Keratinocyte (primary cell): ENCODE measurements around the gene GRAMD4. TPM values are rescaled to one million over a fixed set of nuclear protein-coding genes. Genes with fewer than 3 reads are reported as not detected.

Experiments used
- DNase-seq: peaks from one replicate; pipeline ENCODE4 v3.0.0-alpha.2; 2011; ENCODE audit warnings: low read depth, missing footprints, low spot score
- FAIRE-seq: peaks from 2 replicates; lab custom pipeline; 2011; peaks lifted over from hg19 to GRCh38; lab: Jason Lieb, UNC
- H2AFZ ChIP-seq: 2 replicates; pipeline ENCODE4 v1.6.0; 2012; ENCODE audit warnings: low read length, control low read depth, inconsistent platforms; ENCODE audit not compliant: control insufficient read depth
- H3K27ac ChIP-seq: 2 replicates; pipeline ENCODE4 v1.5.1; 2011; ENCODE audit warnings: low read length; ENCODE audit not compliant: control insufficient read depth, insufficient read depth
- H3K27me3 ChIP-seq: 3 replicates; pipeline ENCODE4 v1.6.0; 2011; ENCODE audit warnings: low read length; ENCODE audit not compliant: control insufficient read depth, insufficient read depth; ENCODE audit errors: extremely low read depth
- H3K36me3 ChIP-seq, 2 experiments: 2 replicates in 1 of 2; 3 replicates in 1 of 2; pipeline ENCODE4 v1.5.1; 2011; ENCODE audit warnings: low read length in 2 of 2, mild to moderate bottlenecking in 1 of 2; ENCODE audit not compliant: control insufficient read depth in 2 of 2, insufficient read depth in 2 of 2; ENCODE audit errors: extremely low read depth in 1 of 2
- H3K4me1 ChIP-seq: 3 replicates; pipeline ENCODE4 v1.5.1; 2011; ENCODE audit warnings: low read length; ENCODE audit not compliant: control insufficient read depth, insufficient read depth; ENCODE audit errors: extremely low read depth
- H3K4me2 ChIP-seq: 3 replicates; pipeline ENCODE4 v1.6.0; 2011; ENCODE audit warnings: low read depth, low read length; ENCODE audit not compliant: control insufficient read depth, insufficient read depth; ENCODE audit errors: extremely low read depth
- H3K4me3 ChIP-seq, 3 experiments: fragments of 200-600 bp in 1 of 3; sonication (generic) in 1 of 3; 2 replicates in 2 of 3; 3 replicates in 1 of 3; pipeline ENCODE4 v1.5.1; 2011 to 2016; ENCODE audit warnings: low read length in 3 of 3, mild to moderate bottlenecking in 3 of 3, control low read depth in 2 of 3, inconsistent platforms in 1 of 3, low read depth in 1 of 3, mixed read lengths in 1 of 3, mixed run types in 1 of 3, moderate library complexity in 1 of 3; ENCODE audit not compliant: control insufficient read depth in 2 of 3, insufficient read depth in 2 of 3; ENCODE audit errors: extremely low read depth in 1 of 3
- H3K79me2 ChIP-seq: 2 replicates; pipeline ENCODE4 v1.6.0; 2012; ENCODE audit warnings: low read length; ENCODE audit not compliant: control insufficient read depth, insufficient read depth
- H3K9ac ChIP-seq: 3 replicates; pipeline ENCODE4 v1.6.0; 2011; ENCODE audit warnings: low read length; ENCODE audit not compliant: control insufficient read depth, insufficient read depth; ENCODE audit errors: extremely low read depth
- H3K9me1 ChIP-seq: 3 replicates; pipeline ENCODE4 v1.6.0; 2011; ENCODE audit warnings: low read length; ENCODE audit not compliant: control insufficient read depth, insufficient read depth; ENCODE audit errors: extremely low read depth
- H3K9me3 ChIP-seq: 2 replicates; pipeline ENCODE4 v1.5.1; 2012; ENCODE audit warnings: low read depth, low read length; ENCODE audit not compliant: control insufficient read depth
- H4K20me1 ChIP-seq: 3 replicates; pipeline ENCODE4 v1.6.0; 2011; ENCODE audit warnings: low read length; ENCODE audit not compliant: control insufficient read depth, insufficient read depth; ENCODE audit errors: extremely low read depth
- CTCF ChIP-seq, 3 experiments: IDR thresholded peaks in 1 of 3; conservative IDR thresholded peaks in 1 of 3; optimal IDR thresholded peaks in 1 of 3; 2 replicates in 2 of 3; 3 replicates in 1 of 3; pipeline versions ENCODE3 to v1.5.1; 2011; ENCODE audit warnings: low read length in 3 of 3, mild to moderate bottlenecking in 3 of 3, moderate library complexity in 2 of 3, control low read depth in 1 of 3, inconsistent platforms in 1 of 3; ENCODE audit not compliant: insufficient read depth in 2 of 3; ENCODE audit errors: extremely low read depth in 1 of 3
- EZH2 ChIP-seq: IDR thresholded peaks from one replicate; pipeline ENCODE4 v1.6.1; 2012; ENCODE audit warnings: inconsistent platforms, mild to moderate bottlenecking, low read length, moderate library complexity
- dilution Hi-C: fragments of 300-500 bp; cut with MboI; formaldehyde crosslinking; loops from one replicate; pipeline ENCODE4 v1.7.0; 2020; ENCODE audit warnings: low sequenced_read_pairs; ENCODE audit not compliant: extremely low pct_ligation_motif_present
- polyA plus RNA-seq, 5 experiments: library from polyadenylated mRNA; depleted of rRNA in 3 of 5; stranded (reverse) in 3 of 5; stranded (forward) in 1 of 5; unstranded in 1 of 5; fragments of >200 nt; gene quantifications; 1 replicate in 1 of 5; 2 replicates in 3 of 5; 3 replicates in 1 of 5; pipeline versions ENCODE4 v1.2.1 to v1.2.3, GENCODE V29; 2011 to 2012; ENCODE audit warnings: missing spikeins in 2 of 5, low read depth in 1 of 5, low replicate concordance in 1 of 5

Gene GRAMD4
- polyA plus RNA-seq, 1 donor (not counting 4 experiments of a cell fraction or from before 2014, with no cell fraction given), result 17.3 TPM

DNA sequence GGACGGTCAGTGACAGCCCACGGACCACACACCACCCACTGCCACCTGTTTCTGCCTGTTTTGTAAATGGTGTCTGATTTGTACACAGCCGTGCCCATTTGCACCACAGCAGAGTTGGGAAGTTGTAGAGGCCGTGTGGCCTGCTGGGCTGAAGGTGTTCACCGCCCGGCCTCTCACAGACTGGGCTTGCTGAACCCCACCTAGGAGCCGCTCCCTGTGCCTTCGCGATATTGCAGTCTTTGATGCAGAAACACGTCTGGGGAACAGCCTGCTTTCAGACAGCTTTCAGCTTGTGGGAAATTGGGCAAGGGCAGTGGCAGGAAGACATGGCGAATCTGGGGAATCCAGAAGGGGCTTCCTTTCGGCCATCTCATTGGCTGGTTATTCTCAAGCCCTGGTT lies 9.8 kb upstream of the GRAMD4 start:
- no peaks in the 10 kb centered on the region for H3K36me3 ChIP-seq
- no peak overlapping the region for H3K4me3 ChIP-seq
- H3K4me2 ChIP-seq, result no peak overlapping the region
- FAIRE-seq (no peak), DNase-seq (no peak)
- H3K9ac ChIP-seq, result no peak overlapping the region
- no peaks in the 10 kb centered on the region for H3K9me1 ChIP-seq
- H4K20me1 ChIP-seq, result no peaks in the 10 kb centered on the region
- H3K27me3 ChIP-seq, result no peaks in the 10 kb centered on the region
- H2AFZ ChIP-seq, result no peak overlapping the region
- peaks cover 1% of the 10 kb centered on the region for H3K79me2 ChIP-seq
- H3K9me3 ChIP-seq, result no peaks in the 10 kb centered on the region
- dilution Hi-C loops, result no loop called here
- TF ChIP-seq CTCF (optimal IDR thresholded peaks at IDR 0.05 in 1 of 3, IDR thresholded peaks at IDR 0.05 in 1 of 3, conservative IDR thresholded peaks at IDR 0.05 in 1 of 3; ENCODE audit: extremely low read depth in 1 of 3, insufficient read depth in 2 of 3, low read length in 3 of 3) (no peak), EZH2 (no peak)
- peaks cover 3% of the 10 kb centered on the region for H3K4me1 ChIP-seq
- H3K27ac ChIP-seq, result no peak overlapping the region

DNA sequence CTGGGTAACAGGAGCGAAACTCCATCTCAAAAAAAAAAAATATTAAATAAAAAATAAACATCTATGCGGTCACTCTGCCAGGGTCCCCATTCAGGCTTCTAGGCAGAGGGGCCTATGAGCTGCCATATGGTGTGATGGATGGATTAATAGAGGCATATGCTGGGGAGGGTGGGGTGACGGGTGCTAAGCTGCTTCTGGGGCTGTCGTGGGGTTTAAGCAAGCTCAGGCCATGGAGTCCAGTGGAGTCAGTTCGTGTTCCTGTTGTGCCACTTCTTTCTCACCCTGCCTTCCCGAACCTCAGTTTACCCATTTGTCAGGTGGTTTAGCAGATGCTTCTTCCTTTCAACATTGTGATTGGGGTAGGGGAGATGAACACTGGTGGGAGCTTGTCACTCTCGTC lies 9.0 kb upstream of the GRAMD4 start:
- no peaks in the 10 kb centered on the region for H4K20me1 ChIP-seq
- H3K27ac ChIP-seq, result no peak overlapping the region
- no peak overlapping the region for H2AFZ ChIP-seq
- H3K4me1 ChIP-seq, result peaks cover 3% of the 10 kb centered on the region
- H3K9me1 ChIP-seq, result no peaks in the 10 kb centered on the region
- no peak overlapping the region for H3K4me3 ChIP-seq
- DNase-seq (no peak), FAIRE-seq (no peak)
- peaks cover 1% of the 10 kb centered on the region for H3K79me2 ChIP-seq
- no peaks in the 10 kb centered on the region for H3K9me3 ChIP-seq
- TF ChIP-seq EZH2 (no peak), CTCF (optimal IDR thresholded peaks at IDR 0.05 in 1 of 3, IDR thresholded peaks at IDR 0.05 in 1 of 3, conservative IDR thresholded peaks at IDR 0.05 in 1 of 3; ENCODE audit: extremely low read depth in 1 of 3, insufficient read depth in 2 of 3, low read length in 3 of 3) (no peak)
- H3K4me2 ChIP-seq, result no peak overlapping the region
- H3K27me3 ChIP-seq, result no peaks in the 10 kb centered on the region
- dilution Hi-C loops, result no loop called here
- no peaks in the 10 kb centered on the region for H3K36me3 ChIP-seq
- no peak overlapping the region for H3K9ac ChIP-seq
